HuH-7 (cell line): ENCODE data around the gene TSHZ2.
"Not testable (repeated sequence)": the region's sequence is repeated elsewhere in the genome, so short reads cannot be mapped to it uniquely, and the experiment has no call there.

Source experiments
- DNase-seq: peaks from one replicate; pipeline ENCODE4 v3.0.0; 2011; ENCODE audit warnings: low spot score

Gene TSHZ2

GRCh38 chr20:53419693-53420460 lies 447.7 kb downstream of the TSHZ2 start:
- DNase-seq = no peak

- DNase-seq = no peak
These were observed 449.2 kb downstream of the TSHZ2 start for GRCh38 chr20:53421343-53421742.

GRCh38 chr20:53422039-53422438 lies 449.9 kb downstream of the TSHZ2 start:
- no peak for DNase-seq

GRCh38 chr20:53423587-53424146 lies 451.5 kb downstream of the TSHZ2 start:
- no peak for DNase-seq

GRCh38 chr20:53425481-53425880 lies 453.3 kb downstream of the TSHZ2 start:
- no peak for DNase-seq

- DNase-seq = no peak
These were observed 453.8 kb downstream of the TSHZ2 start for GRCh38 chr20:53425941-53426340.

- DNase-seq = no peak
These were observed 454.7 kb downstream of the TSHZ2 start for GRCh38 chr20:53426766-53427312.

GRCh38 chr20:53427951-53428350 lies 455.8 kb downstream of the TSHZ2 start:
- no peak for DNase-seq

GRCh38 chr20:53428588-53428987 lies 456.4 kb downstream of the TSHZ2 start:
- no peak for DNase-seq

GRCh38 chr20:53428996-53429395 lies 456.8 kb downstream of the TSHZ2 start:
- no peak for DNase-seq

- no peak for DNase-seq
These were observed 462.5 kb downstream of the TSHZ2 start for GRCh38 chr20:53434662-53435061.

- DNase-seq = not testable (repeated sequence)
These were observed 464.8 kb downstream of the TSHZ2 start for GRCh38 chr20:53436927-53437326.

GRCh38 chr20:53438368-53438767 lies 466.2 kb downstream of the TSHZ2 start:
- DNase-seq = no peak

- DNase-seq = no peak
These were observed 466.9 kb downstream of the TSHZ2 start for GRCh38 chr20:53439046-53439445.

- DNase-seq = no peak
These were observed 467.5 kb downstream of the TSHZ2 start for GRCh38 chr20:53439616-53440015.

GRCh38 chr20:53444401-53445149 lies 472.4 kb downstream of the TSHZ2 start:
- DNase-seq = no peak

- DNase-seq = no peak
These were observed 473.2 kb downstream of the TSHZ2 start for GRCh38 chr20:53445321-53445731.

- DNase-seq = no peak
These were observed 473.8 kb downstream of the TSHZ2 start for GRCh38 chr20:53445932-53446331.

- DNase-seq = no peak
These were observed 475.2 kb downstream of the TSHZ2 start for GRCh38 chr20:53447316-53447715.

GRCh38 chr20:53448426-53448825 lies 476.3 kb downstream of the TSHZ2 start:
- DNase-seq = no peak

GRCh38 chr20:53448875-53449274 lies 476.7 kb downstream of the TSHZ2 start:
- DNase-seq = no peak

GRCh38 chr20:53453076-53453475 lies 480.9 kb downstream of the TSHZ2 start:
- no peak for DNase-seq
